ENCODE results near the gene WDFY2.

DNA sequence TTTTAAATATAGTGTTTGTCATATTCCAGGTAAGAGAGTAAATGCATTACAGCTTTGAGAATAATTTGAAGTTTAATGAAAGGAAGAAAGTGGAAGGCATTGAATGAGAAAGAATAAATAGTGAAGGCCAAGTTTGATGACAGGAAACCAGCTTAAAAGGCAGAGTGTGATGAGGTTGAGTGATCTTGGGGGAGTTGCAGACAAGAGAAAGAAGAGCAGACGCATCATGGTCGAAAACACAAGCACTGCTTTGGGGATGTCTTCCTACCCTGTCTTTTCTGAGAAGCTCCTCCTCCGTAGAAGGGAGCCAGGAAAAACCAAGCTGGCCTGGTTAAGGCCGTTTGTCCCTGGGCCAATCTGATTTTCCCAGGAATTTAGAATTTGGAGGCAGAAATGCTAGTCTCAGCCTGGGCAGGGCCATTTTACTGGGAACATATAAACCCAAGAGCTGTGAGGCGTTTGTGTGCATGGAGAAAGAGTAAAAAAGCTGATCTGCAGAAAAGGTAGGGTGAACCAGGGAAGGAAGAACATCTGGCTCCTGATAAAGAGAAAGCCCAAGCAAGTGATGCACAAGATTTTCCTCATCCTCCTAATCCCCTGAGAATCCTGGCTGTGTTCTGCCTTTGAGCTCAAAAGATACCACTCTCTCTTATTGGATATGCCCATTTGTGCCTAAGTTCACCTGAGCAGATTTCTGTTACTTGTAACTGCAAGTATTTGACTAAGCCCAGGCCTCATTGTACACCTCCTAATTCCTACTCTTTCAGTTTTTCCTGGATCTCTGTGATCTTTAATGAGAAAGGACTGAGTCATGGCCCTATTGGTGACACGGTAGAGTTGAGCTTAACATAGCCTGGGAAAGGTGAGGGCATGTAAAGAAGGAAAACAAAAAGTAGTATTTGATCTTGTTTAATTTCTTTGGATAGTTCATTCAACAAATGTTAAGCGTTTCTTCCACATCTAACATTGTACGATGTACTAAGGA, 80.0 kb downstream of the WDFY2 start:
- no peak for TF ChIP-seq POLR2A (IDR thresholded peaks at IDR 0.05)
- TF ChIP-seq, protein P1, sequence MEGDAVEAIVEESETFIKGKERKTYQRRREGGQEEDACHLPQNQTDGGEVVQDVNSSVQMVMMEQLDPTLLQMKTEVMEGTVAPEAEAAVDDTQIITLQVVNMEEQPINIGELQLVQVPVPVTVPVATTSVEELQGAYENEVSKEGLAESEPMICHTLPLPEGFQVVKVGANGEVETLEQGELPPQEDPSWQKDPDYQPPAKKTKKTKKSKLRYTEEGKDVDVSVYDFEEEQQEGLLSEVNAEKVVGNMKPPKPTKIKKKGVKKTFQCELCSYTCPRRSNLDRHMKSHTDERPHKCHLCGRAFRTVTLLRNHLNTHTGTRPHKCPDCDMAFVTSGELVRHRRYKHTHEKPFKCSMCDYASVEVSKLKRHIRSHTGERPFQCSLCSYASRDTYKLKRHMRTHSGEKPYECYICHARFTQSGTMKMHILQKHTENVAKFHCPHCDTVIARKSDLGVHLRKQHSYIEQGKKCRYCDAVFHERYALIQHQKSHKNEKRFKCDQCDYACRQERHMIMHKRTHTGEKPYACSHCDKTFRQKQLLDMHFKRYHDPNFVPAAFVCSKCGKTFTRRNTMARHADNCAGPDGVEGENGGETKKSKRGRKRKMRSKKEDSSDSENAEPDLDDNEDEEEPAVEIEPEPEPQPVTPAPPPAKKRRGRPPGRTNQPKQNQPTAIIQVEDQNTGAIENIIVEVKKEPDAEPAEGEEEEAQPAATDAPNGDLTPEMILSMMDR (IDR thresholded peaks at IDR 0.05): no peak

Measured in stomach (tissue), 4 donors.